ENCODE results near the gene COX20.

COX20 gene

GRCh38 chr1:244807138-244807537, 28.3 kb upstream of the COX20 start:
- TF ChIP-seq POLR2AphosphoS5 (IDR thresholded peaks at IDR 0.05; ENCODE audit: low read depth, low read length) (no peak), SIN3A (IDR thresholded peaks at IDR 0.05; ENCODE audit: borderline replicate concordance, insufficient read depth, low read length) (no peak), TAF1 (IDR thresholded peaks at IDR 0.05; ENCODE audit: borderline replicate concordance, insufficient read depth, low read length) (no peak), FOXP2 (optimal IDR thresholded peaks at IDR 0.05; ENCODE audit: borderline replicate concordance, extremely low read depth, extremely low read length, insufficient read depth) (no peak)
- TF ChIP-seq, protein P1, sequence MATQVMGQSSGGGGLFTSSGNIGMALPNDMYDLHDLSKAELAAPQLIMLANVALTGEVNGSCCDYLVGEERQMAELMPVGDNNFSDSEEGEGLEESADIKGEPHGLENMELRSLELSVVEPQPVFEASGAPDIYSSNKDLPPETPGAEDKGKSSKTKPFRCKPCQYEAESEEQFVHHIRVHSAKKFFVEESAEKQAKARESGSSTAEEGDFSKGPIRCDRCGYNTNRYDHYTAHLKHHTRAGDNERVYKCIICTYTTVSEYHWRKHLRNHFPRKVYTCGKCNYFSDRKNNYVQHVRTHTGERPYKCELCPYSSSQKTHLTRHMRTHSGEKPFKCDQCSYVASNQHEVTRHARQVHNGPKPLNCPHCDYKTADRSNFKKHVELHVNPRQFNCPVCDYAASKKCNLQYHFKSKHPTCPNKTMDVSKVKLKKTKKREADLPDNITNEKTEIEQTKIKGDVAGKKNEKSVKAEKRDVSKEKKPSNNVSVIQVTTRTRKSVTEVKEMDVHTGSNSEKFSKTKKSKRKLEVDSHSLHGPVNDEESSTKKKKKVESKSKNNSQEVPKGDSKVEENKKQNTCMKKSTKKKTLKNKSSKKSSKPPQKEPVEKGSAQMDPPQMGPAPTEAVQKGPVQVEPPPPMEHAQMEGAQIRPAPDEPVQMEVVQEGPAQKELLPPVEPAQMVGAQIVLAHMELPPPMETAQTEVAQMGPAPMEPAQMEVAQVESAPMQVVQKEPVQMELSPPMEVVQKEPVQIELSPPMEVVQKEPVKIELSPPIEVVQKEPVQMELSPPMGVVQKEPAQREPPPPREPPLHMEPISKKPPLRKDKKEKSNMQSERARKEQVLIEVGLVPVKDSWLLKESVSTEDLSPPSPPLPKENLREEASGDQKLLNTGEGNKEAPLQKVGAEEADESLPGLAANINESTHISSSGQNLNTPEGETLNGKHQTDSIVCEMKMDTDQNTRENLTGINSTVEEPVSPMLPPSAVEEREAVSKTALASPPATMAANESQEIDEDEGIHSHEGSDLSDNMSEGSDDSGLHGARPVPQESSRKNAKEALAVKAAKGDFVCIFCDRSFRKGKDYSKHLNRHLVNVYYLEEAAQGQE (IDR thresholded peaks at IDR 0.05; ENCODE audit: insufficient read depth in 1 of 2, low read depth in 2 of 2, low read length in 2 of 2): no peak

GRCh38 chr1:244810221-244810620, 25.2 kb upstream of the COX20 start:
- TF ChIP-seq SIN3A (IDR thresholded peaks at IDR 0.05; ENCODE audit: borderline replicate concordance, insufficient read depth, low read length): no peak
- TF ChIP-seq FOXP2 (optimal IDR thresholded peaks at IDR 0.05; ENCODE audit: borderline replicate concordance, extremely low read depth, extremely low read length, insufficient read depth): no peak
- no peak for TF ChIP-seq POLR2AphosphoS5 (IDR thresholded peaks at IDR 0.05; ENCODE audit: low read depth, low read length)
- TF ChIP-seq, protein P1 (IDR thresholded peaks at IDR 0.05; ENCODE audit: insufficient read depth in 1 of 2, low read depth in 2 of 2, low read length in 2 of 2): no peak
- TF ChIP-seq TAF1 (IDR thresholded peaks at IDR 0.05; ENCODE audit: borderline replicate concordance, insufficient read depth, low read length): no peak

GRCh38 chr1:244813327-244813726, 22.1 kb upstream of the COX20 start:
- TF ChIP-seq TAF1 (IDR thresholded peaks at IDR 0.05; ENCODE audit: borderline replicate concordance, insufficient read depth, low read length) (no peak), SIN3A (IDR thresholded peaks at IDR 0.05; ENCODE audit: borderline replicate concordance, insufficient read depth, low read length) (no peak)
- TF ChIP-seq, protein P1 (IDR thresholded peaks at IDR 0.05; ENCODE audit: insufficient read depth in 1 of 2, low read depth in 2 of 2, low read length in 2 of 2): peak; percentile 51 to 85; a peak in 3 of 4 replicates

GRCh38 chr1:244815600-244816099, 19.8 kb upstream of the COX20 start:
- no peak for TF ChIP-seq FOXP2 (optimal IDR thresholded peaks at IDR 0.05; ENCODE audit: borderline replicate concordance, extremely low read depth, extremely low read length, insufficient read depth)
- TF ChIP-seq, protein P1 (IDR thresholded peaks at IDR 0.05; ENCODE audit: insufficient read depth in 1 of 2, low read depth in 2 of 2, low read length in 2 of 2): no peak
- no peak for TF ChIP-seq SIN3A (IDR thresholded peaks at IDR 0.05; ENCODE audit: borderline replicate concordance, insufficient read depth, low read length)
- no peak for TF ChIP-seq TAF1 (IDR thresholded peaks at IDR 0.05; ENCODE audit: borderline replicate concordance, insufficient read depth, low read length)
- TF ChIP-seq POLR2AphosphoS5 (IDR thresholded peaks at IDR 0.05; ENCODE audit: low read depth, low read length): no peak

- TF ChIP-seq TAF1 (IDR thresholded peaks at IDR 0.05; ENCODE audit: borderline replicate concordance, insufficient read depth, low read length): no peak
- TF ChIP-seq, protein P1 (IDR thresholded peaks at IDR 0.05; ENCODE audit: insufficient read depth in 1 of 2, low read depth in 2 of 2, low read length in 2 of 2): no peak
- no peak for TF ChIP-seq SIN3A (IDR thresholded peaks at IDR 0.05; ENCODE audit: borderline replicate concordance, insufficient read depth, low read length)
- TF ChIP-seq POLR2AphosphoS5 (IDR thresholded peaks at IDR 0.05; ENCODE audit: low read depth, low read length): no peak
- TF ChIP-seq FOXP2 (optimal IDR thresholded peaks at IDR 0.05; ENCODE audit: borderline replicate concordance, extremely low read depth, extremely low read length, insufficient read depth): no peak
These were observed 18.0 kb upstream of the COX20 start for GRCh38 chr1:244817415-244817894.
